Kidney capillary endothelial cell (primary cell): ENCODE measurements around the gene ZNF579.

ENCODE experiments used
- DNase-seq: peaks from one replicate; pipeline ENCODE4 v3.0.0-alpha.2; 2018; ENCODE audit warnings: low spot score

Gene ZNF579, protein sequence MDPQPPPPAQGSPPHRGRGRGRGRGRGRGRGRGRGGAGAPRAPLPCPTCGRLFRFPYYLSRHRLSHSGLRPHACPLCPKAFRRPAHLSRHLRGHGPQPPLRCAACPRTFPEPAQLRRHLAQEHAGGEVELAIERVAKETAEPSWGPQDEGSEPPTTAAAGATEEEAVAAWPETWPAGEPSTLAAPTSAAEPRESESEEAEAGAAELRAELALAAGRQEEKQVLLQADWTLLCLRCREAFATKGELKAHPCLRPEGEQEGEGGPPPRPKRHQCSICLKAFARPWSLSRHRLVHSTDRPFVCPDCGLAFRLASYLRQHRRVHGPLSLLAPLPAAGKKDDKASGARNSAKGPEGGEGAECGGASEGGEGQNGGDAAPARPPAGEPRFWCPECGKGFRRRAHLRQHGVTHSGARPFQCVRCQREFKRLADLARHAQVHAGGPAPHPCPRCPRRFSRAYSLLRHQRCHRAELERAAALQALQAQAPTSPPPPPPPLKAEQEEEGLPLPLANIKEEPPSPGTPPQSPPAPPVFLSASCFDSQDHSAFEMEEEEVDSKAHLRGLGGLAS

DNA sequence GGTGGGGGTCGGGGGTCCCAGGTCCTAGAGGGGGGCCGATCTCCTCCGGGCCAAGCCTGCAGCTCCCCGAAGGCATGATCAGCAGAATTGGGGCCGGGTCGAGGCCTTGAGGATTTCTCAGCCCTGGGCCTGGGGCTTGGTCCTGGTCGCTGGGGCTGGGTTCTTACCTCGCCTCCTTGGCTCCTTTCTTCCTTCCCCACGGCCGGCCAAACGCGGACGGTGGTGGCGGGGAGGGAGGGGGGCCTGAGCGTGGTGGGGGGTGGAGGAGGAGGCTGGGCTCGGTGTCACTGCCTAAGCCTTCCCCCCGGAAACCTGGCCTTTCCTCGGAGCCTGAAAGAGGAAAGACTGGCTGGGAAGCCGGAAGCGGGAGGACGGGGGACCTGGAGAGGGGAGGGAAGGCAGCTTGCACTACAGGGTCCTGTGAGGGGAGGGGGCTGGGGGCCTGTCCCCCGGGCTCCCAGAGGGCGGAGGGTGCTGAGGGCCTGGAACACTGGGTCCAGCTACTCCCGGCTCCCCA, at the start of gene ZNF579:
Gene ZNF579 (minus strand): TSS at position 221 of the 517 bp plus-strand sequence. CDS start 1,209 bp downstream, outside the sequence.
- peak; percentile 70 for DNase-seq

- no peak for DNase-seq
Observed at GRCh38 chr19:55626350-55626749, 45.7 kb upstream of the ZNF579 start.

GRCh38 chr19:55625004-55625326, 44.3 kb upstream of the ZNF579 start:
- no peak for DNase-seq

DNA sequence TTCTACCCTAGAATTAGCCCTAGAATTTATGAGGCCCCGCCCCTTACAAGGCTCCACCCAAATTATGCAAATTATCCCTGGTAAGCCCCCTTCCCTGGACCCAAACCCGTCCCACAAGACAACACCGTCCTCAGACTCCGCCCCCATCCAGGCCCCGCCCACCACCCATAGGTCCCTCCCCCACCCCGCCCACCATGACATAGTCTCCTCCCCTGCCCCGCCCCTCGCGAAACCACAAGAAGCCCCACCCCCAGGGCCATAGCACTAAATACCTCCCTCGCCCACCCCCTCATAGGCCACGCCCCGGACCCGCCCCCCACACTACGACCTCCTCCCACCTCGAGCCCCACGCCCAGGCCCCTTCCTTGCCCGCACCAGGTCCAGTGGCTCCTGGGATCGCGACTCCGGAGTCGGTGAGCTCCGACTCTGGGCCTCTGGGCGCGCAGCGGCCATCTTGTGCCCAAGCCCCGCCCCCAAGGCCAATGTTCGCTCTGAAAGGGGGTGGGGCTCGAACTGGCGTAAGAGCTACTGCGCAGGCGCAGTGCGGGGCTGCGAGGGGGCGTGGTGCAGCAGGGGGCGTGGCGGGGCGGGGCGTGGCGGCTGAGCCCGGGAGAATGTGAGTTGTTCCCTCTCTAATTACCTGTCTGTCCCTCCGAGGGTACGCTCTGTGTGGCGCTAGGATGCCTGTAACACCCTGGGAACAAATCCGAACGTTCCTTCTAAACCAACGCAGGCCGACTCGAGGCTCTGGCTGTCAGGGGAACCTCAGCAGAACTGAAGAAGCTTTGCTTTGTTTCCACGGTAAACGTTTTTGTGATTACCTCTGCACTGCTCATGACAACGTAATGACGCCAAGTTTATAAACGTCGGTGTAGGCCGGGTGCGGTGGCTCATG, 43.7 kb upstream of the ZNF579 start, which contains the start of gene ZNF784:
Gene ZNF784 (minus strand): TSS at position 458 of the 895 bp plus-strand sequence. CDS start 5 bp downstream, at position 453.
- peak; percentile 90 for DNase-seq

DNA sequence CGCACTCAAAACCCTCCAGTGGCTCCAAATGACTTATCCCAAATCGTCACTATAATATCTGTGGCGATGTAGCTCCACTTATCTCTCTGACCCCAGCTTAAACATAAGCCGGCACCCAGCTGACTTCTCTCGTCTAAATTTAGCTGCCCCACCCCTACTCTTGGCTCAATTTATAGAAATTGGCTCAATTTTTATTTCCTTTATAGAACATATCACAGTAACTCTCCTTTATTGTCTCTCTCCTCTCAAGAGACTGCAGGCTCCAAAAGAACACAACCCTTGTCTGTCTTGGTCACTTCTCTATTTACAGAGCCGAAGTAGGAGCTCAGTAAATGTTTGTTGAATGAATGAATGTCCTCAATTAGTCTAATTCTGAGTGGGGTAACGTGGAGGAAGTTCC, 42.9 kb upstream of the ZNF579 start:
- no peak for DNase-seq

DNA sequence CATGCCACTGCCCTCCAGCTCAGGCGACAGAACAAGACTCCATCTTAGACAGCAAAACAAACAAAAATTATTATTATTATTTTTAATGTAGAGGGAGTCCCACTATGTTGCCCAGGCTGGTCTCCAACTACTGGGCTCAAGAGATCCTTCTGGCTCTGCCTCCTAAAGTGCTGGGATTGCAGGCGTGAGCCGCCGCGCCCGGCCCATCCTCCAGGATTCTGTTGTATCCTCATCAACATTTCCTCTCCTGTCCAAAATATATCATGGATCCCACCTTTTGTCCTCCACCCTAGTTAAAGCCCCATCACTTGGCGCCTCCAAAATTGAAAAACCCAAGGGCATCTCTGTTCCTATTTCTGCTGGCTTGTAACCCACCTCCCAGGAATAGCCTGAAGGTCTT, 42.5 kb upstream of the ZNF579 start:
- no peak for DNase-seq

- no peak for DNase-seq
Observed at GRCh38 chr19:55622242-55622969, 41.8 kb upstream of the ZNF579 start.

- DNase-seq = no peak
Observed at GRCh38 chr19:55621673-55622231, 41.1 kb upstream of the ZNF579 start.

- DNase-seq = no peak
Observed at GRCh38 chr19:55621205-55621672, 40.6 kb upstream of the ZNF579 start.

- no peak for DNase-seq
Observed at GRCh38 chr19:55620410-55621204, 40.0 kb upstream of the ZNF579 start.

DNA sequence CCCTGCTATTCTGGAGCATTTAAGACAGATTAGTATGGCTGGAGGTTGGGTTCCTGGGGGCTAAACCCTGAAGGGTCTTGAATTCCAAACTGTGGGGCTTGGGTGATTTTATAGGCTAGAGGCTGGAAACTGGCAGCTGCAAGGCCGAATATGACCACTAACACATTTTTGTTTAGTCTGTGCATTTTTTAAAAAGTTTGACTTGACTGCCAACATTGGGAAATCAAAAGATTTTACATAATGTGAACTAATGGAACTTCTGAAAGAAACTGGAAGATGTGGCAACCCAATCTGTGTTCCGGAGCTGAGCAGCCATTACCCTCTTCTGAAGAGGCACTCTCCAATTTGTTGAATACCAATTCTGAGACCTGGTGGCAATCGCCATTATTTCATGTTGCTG, 38.6 kb upstream of the ZNF579 start:
- DNase-seq = no peak

GRCh38 chr19:55618426-55618825, 37.8 kb upstream of the ZNF579 start:
- DNase-seq = no peak

DNA sequence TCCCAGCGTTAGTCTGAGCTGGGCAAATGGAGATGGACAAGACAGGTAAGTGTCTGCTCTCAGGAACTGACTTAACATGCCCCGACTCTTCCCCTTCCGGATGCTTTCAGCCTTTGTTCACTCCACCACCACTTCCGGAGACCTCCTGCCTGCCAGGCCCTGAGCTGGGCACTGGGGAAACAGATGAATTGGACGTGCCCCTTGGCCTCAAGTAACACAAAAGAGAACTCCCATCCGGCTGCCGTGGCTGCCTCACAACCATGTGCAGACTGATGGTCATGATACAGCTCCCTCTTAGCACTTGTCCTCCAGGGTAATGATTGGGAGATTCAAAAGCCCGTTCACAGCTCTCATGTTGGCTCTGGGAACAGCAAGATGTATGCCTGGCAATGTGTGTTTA, 36.8 kb upstream of the ZNF579 start:
- DNase-seq = no peak

DNA sequence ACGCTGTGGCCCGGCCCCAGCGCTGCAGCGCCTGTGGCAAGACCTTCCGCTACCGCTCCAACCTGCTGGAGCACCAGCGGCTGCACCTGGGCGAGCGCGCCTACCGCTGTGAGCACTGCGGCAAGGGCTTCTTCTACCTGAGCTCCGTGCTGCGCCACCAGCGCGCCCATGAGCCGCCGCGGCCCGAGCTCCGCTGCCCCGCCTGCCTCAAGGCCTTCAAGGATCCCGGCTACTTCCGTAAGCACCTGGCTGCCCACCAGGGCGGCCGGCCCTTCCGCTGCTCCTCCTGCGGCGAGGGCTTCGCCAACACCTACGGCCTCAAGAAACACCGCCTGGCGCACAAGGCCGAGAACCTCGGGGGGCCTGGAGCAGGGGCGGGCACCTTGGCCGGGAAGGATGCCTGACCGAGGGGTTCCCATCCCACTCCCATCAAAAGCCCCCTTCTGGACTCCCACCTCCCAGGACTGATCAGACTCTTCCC, 35.8 kb upstream of the ZNF579 start:
- no peak for DNase-seq

GRCh38 chr19:55615543-55616394, 35.1 kb upstream of the ZNF579 start:
- DNase-seq = no peak

DNA sequence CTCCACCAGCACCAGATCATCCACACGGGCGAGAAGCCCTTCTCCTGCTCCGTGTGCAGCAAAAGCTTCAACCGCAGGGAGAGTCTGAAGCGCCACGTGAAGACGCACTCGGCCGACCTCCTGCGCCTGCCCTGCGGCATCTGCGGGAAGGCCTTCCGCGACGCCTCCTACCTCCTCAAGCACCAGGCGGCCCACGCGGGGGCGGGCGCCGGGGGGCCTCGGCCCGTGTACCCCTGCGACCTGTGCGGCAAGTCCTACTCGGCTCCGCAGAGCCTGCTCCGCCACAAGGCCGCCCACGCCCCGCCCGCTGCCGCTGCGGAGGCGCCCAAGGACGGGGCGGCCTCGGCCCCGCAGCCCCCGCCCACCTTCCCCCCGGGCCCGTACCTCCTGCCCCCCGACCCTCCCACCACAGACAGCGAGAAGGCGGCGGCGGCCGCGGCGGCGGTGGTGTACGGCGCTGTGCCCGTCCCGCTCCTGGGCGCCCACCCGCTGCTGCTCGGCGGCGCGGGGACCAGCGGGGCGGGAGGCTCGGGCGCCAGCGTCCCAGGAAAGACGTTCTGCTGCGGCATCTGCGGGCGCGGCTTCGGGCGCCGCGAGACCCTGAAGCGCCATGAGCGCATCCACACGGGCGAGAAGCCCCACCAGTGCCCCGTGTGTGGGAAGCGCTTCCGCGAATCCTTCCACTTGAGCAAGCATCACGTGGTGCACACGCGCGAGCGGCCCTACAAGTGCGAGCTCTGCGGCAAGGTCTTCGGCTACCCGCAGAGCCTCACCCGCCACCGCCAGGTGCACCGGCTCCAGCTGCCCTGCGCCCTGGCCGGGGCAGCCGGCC, 34.3 kb upstream of the ZNF579 start:
- no peak for DNase-seq

DNA sequence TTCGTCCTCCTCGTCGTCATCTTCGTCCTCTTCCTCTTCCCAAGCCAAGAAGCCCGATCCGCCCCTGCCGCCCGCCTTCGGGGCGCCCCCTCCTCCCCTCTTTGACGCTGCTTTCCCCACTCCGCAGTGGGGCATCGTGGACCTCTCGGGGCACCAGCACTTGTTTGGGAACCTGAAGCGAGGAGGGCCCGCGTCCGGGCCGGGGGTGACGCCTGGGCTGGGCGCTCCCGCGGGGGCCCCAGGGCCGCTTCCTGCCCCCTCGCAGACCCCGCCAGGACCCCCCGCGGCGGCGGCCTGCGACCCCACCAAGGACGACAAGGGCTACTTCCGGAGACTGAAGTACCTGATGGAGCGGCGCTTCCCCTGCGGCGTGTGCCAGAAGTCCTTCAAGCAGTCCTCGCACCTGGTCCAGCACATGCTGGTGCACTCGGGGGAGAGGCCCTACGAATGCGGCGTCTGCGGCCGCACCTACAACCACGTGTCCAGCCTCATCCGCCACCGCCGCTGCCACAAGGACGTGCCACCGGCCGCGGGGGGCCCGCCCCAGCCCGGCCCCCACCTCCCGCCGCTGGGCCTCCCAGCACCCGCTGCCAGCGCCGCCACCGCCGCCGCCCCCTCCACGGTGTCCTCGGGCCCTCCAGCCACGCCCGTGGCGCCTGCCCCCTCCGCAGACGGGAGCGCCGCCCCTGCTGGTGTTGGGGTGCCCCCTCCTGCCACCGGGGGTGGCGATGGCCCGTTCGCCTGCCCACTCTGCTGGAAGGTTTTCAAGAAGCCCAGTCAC, 33.5 kb upstream of the ZNF579 start:
- DNase-seq = no peak

DNA sequence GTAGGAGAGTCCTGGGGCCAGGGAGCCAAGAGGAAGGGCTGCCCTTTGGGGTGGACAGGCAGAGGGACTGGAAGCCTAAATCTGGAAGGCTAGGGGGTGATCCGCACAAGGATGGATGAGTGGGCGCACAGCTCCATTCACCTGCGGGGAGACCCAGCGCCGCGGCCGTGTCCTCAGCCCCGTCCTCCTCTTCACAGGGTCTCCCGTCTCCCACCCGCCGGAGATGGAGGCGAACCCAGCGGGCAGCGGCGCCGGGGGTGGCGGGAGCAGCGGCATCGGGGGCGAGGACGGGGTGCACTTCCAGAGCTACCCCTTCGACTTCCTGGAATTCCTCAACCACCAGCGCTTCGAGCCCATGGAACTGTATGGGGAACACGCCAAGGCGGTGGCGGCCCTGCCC, 32.7 kb upstream of the ZNF579 start:
- DNase-seq = no peak
